ENCODE results near the gene PPIA. TPM values are rescaled to one million over a fixed set of nuclear protein-coding genes. Genes with fewer than 3 reads are reported as not detected.
"Not testable (repeated sequence)": the region's sequence is repeated elsewhere in the genome, so short reads cannot be mapped to it uniquely, and the experiment has no call there.

The PPIA gene
- polyA plus RNA-seq, 2 of the 4 experiments (the other 2 are of a cell fraction), result 5,366 to 6,488 TPM

DNA sequence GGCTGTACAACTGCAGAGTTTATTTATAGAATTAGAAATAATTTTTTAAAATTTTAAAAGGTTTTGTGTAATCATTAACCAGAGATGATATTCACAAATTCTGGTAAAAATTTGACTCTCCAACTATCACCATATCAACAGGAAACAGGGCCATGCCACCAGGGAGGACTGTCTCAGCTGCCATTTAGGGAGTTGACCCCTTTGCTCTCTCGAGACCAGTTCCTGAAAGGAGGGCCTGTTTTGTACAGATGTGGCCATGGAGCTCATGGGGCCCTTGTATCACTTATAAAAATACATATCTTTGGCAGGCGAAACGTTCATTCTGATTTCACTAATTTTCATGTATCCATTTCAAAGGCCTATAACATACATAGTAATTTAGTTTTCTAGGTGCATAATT lies 31.1 kb downstream of the PPIA start (continued):
- TF ChIP-seq FOSL2 (IDR thresholded peaks at IDR 0.05) (no peak), FOSL2 (CRISPR knock-in tag; IDR thresholded peaks at IDR 0.05) (no peak), JUNB (IDR thresholded peaks at IDR 0.05) (no peak)

- Histone ChIP-seq H3K4me1 (no peaks in the 10 kb centered on the region), H3K9me3 (no peaks in the 10 kb centered on the region), H3K27ac (no peak overlapping the region), H3K4me2 (no peak overlapping the region), H3K4me3 (no peak overlapping the region)
- ChIA-PET POLR2A (no interaction called here), CTCF (interaction anchor here (0.6 to 1.5 kb wide), 5 partner anchors 9 to 251 kb away, joined by 3 to 6 read pairs (median 5); partner anchors contain the start of gene H2AZ2)
- ATAC-seq (no peak), DNase-seq (ENCODE audit: low read depth in 1 of 2, low spot score in 1 of 2) (no peak), FAIRE-seq (no peak)
- TF ChIP-seq FOSL2 (IDR thresholded peaks at IDR 0.05), result no peak
- no peak for TF ChIP-seq FOSL2 (CRISPR knock-in tag; IDR thresholded peaks at IDR 0.05)
- TF ChIP-seq CHD4 (IDR thresholded peaks at IDR 0.05; ENCODE audit: borderline replicate concordance), result no peak
- TF ChIP-seq FOSB (CRISPR knock-in tag; IDR thresholded peaks at IDR 0.05), result no peak
- no peak for TF ChIP-seq HOXA7 (CRISPR knock-in tag; IDR thresholded peaks at IDR 0.05)
- TF ChIP-seq POLR2A (IDR thresholded peaks at IDR 0.05; ENCODE audit: low read length), result no peak
- 80% methylated on average over 2 of the region's 2 CpGs for WGBS (ENCODE audit: missing lambda C conversion rate)
Observed at GRCh38 chr7:44838751-44839150, 42.3 kb downstream of the PPIA start.

- H3K4me1 ChIP-seq; ATAC-seq; H3K9me3 ChIP-seq; H3K27ac ChIP-seq; FAIRE-seq; DNase-seq (ENCODE audit: low read depth in 1 of 2, low spot score in 1 of 2); H3K4me2 ChIP-seq; H3K4me3 ChIP-seq; POLR2A ChIA-PET: not testable (repeated sequence)
- WGBS (ENCODE audit: missing lambda C conversion rate), result 93% methylated on average over 8 of the region's 8 CpGs
- CTCF ChIA-PET, result interaction anchor here (1.1 to 1.6 kb wide), 3 partner anchors 13 to 256 kb away, joined by 3 to 5 read pairs (median 3); no protein-coding TSS in a partner anchor
Observed at GRCh38 chr7:44842675-44843074, 46.2 kb downstream of the PPIA start.

GRCh38 chr7:44843440-44843839 lies 47.0 kb downstream of the PPIA start:
- 96% methylated on average over 5 of the region's 5 CpGs for WGBS (ENCODE audit: missing lambda C conversion rate)
- ChIA-PET CTCF (interaction anchor here (0.8 to 1.7 kb wide), 7 partner anchors 12 to 278 kb away, joined by 3 to 5 read pairs (median 3); no protein-coding TSS in a partner anchor), POLR2A (interaction anchor here (0.6 kb wide), 1 partner anchor 295 kb away, joined by 3 read pairs; no protein-coding TSS in a partner anchor)
- H3K27ac ChIP-seq; H3K4me3 ChIP-seq; ATAC-seq; H3K9me3 ChIP-seq; H3K4me1 ChIP-seq; DNase-seq (ENCODE audit: low read depth in 1 of 2, low spot score in 1 of 2); FAIRE-seq; H3K4me2 ChIP-seq: not testable (repeated sequence)

- POLR2A ChIA-PET, result no interaction called here
- peak overlapping the region; percentile 71 for H3K4me2 ChIP-seq
- no peak overlapping the region for H3K4me3 ChIP-seq
- no peaks in the 10 kb centered on the region for H3K9me3 ChIP-seq
- DNase-seq (ENCODE audit: low read depth in 1 of 2, low spot score in 1 of 2), result no peak
- TF ChIP-seq JUN (IDR thresholded peaks at IDR 0.05), result no peak
- ATAC-seq, result no peak
- CTCF ChIA-PET, result interaction anchor here (0.9 to 5.3 kb wide), 5 partner anchors 22 to 258 kb away, joined by 3 to 29 read pairs (median 6); no protein-coding TSS in a partner anchor
- no peak overlapping the region for H3K27ac ChIP-seq
- peaks cover 15% of the 10 kb centered on the region for H3K4me1 ChIP-seq
- FAIRE-seq, result no peak
Observed at GRCh38 chr7:44845451-44845850, 49.0 kb downstream of the PPIA start.

DNA sequence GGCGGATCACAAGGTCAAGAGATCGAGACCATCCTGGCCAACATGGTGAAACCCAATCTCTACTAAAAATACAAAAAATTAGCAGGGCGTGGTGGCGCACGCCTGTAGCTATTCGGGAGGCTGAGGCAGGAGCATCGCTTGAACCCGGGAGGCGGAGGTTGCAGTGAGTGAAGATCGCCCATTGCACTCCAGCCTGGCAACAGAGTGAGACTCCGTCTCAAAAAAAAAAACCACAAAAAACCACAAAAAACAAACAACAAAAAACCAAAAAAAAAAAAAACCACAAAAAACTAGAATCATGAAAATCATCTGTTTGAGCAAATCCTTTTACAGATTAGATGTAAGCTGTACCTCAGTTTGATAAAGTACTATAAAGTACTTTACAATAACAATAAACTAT lies 49.9 kb downstream of the PPIA start:
- peak overlapping the region in 1 of 2 experiments; percentile 54; a peak in 2 of 6 replicates for H3K27ac ChIP-seq
- peak overlapping the region; percentile 61 for H3K4me3 ChIP-seq
- DNase-seq (ENCODE audit: low read depth in 1 of 2, low spot score in 1 of 2); H3K9me3 ChIP-seq; FAIRE-seq; ATAC-seq: not testable (repeated sequence)
- H3K4me2 ChIP-seq, result peak overlapping the region; percentile 71
- WGBS (ENCODE audit: missing lambda C conversion rate), result 25% methylated on average over 11 of the region's 11 CpGs
- peaks cover 15% of the 10 kb centered on the region for H3K4me1 ChIP-seq
- ChIA-PET POLR2A (interaction anchor here (0.7 kb wide), 3 partner anchors 21 to 501 kb away, joined by 3 to 6 read pairs (median 4); no protein-coding TSS in a partner anchor), CTCF (interaction anchor here (0.7 to 5.3 kb wide), 19 partner anchors 8 to 359 kb away, joined by 3 to 29 read pairs (median 6); no protein-coding TSS in a partner anchor)

DNA sequence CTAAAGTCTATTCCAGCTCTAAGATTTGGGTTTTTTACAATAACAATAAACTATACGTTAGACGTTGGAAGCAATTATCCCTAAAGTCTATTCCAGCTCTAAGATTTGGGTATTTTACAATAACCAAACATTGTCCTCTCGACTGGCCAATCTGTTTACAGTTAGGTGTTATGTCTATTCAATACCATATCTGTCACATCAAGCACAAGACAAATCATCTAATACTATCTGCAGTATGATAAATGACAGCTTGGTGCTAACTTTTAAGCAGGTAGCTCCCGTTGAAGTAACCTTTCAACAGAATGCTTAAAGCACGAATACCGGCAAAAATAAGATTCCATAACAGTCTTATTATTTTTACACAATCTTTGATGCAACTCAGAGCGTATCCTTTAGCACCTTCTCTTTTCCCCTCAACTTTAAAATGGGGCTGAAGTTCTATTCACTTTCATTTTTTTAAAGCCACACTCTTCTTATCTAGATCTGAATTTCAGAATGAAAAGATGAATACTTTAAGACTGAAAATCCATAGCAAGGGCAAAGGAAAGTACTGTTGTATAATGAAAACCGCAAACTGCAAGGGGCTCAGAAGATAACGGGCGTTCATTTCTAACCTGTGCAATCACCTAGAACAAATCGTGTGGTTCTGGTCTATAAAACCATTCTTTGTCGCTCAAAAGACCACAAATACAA lies 50.5 kb downstream of the PPIA start:
- Histone ChIP-seq H3K27ac (peak overlapping the region; percentile 87 to 97), H3K4me3 (peak overlapping the region; percentile 61), H3K9me3 (no peaks in the 10 kb centered on the region), H3K4me1 (peaks cover 15% of the 10 kb centered on the region), H3K4me2 (peak overlapping the region; percentile 71)
- no peak for TF ChIP-seq TP53 (CRISPR knock-in tag; IDR thresholded peaks at IDR 0.05)
- TF ChIP-seq MAZ (IDR thresholded peaks at IDR 0.05; ENCODE audit: borderline replicate concordance, low read depth, low read length), result no peak
- TF ChIP-seq TFCP2L1 (CRISPR knock-in tag; IDR thresholded peaks at IDR 0.05), result no peak
- no peak for TF ChIP-seq MAFK (IDR thresholded peaks at IDR 0.05; ENCODE audit: partially characterized antibody)
- TF ChIP-seq HOXB5 (CRISPR knock-in tag; IDR thresholded peaks at IDR 0.05), result no peak
- TF ChIP-seq MYC (IDR thresholded peaks at IDR 0.05; ENCODE audit: borderline replicate concordance, low read length), result no peak
- TF ChIP-seq, protein P1, sequence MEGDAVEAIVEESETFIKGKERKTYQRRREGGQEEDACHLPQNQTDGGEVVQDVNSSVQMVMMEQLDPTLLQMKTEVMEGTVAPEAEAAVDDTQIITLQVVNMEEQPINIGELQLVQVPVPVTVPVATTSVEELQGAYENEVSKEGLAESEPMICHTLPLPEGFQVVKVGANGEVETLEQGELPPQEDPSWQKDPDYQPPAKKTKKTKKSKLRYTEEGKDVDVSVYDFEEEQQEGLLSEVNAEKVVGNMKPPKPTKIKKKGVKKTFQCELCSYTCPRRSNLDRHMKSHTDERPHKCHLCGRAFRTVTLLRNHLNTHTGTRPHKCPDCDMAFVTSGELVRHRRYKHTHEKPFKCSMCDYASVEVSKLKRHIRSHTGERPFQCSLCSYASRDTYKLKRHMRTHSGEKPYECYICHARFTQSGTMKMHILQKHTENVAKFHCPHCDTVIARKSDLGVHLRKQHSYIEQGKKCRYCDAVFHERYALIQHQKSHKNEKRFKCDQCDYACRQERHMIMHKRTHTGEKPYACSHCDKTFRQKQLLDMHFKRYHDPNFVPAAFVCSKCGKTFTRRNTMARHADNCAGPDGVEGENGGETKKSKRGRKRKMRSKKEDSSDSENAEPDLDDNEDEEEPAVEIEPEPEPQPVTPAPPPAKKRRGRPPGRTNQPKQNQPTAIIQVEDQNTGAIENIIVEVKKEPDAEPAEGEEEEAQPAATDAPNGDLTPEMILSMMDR (IDR thresholded peaks at IDR 0.05), result no peak
- TF ChIP-seq POLR2AphosphoS2 (conservative IDR thresholded peaks at IDR 0.05; ENCODE audit: low read length), result no peak
- POLR2A ChIA-PET, result interaction anchor here (0.6 to 3.2 kb wide), 16 partner anchors 13 to 274 kb away, joined by 3 to 16 read pairs (median 6); partner anchors contain the start of genes DDX56, OGDH, PPIA and PURB
- CTCF ChIA-PET, result interaction anchor here (0.6 to 5.3 kb wide), 35 partner anchors 9 to 289 kb away, joined by 3 to 29 read pairs (median 4); partner anchors contain the start of gene OGDH
- under 1% methylated on average over 12 of the region's 12 CpGs for WGBS (ENCODE audit: missing lambda C conversion rate)
- ATAC-seq (no peak), DNase-seq (ENCODE audit: low read depth in 1 of 2, low spot score in 1 of 2) (no peak), FAIRE-seq (no peak)
